GM21737 (cell line): ENCODE data around the gene ABCA13.
"Not testable (repeated sequence)": the region's sequence is repeated elsewhere in the genome, so short reads cannot be mapped to it uniquely, and the experiment has no call there.

Experiments
- ATAC-seq: cut with Tn5 transposase; IDR thresholded peaks from one replicate; pipeline ENCODE4 v1.9.1; 2021; ENCODE audit warnings: mild to moderate bottlenecking, moderate library complexity; ENCODE audit not compliant: unreplicated experiment

Gene ABCA13, protein sequence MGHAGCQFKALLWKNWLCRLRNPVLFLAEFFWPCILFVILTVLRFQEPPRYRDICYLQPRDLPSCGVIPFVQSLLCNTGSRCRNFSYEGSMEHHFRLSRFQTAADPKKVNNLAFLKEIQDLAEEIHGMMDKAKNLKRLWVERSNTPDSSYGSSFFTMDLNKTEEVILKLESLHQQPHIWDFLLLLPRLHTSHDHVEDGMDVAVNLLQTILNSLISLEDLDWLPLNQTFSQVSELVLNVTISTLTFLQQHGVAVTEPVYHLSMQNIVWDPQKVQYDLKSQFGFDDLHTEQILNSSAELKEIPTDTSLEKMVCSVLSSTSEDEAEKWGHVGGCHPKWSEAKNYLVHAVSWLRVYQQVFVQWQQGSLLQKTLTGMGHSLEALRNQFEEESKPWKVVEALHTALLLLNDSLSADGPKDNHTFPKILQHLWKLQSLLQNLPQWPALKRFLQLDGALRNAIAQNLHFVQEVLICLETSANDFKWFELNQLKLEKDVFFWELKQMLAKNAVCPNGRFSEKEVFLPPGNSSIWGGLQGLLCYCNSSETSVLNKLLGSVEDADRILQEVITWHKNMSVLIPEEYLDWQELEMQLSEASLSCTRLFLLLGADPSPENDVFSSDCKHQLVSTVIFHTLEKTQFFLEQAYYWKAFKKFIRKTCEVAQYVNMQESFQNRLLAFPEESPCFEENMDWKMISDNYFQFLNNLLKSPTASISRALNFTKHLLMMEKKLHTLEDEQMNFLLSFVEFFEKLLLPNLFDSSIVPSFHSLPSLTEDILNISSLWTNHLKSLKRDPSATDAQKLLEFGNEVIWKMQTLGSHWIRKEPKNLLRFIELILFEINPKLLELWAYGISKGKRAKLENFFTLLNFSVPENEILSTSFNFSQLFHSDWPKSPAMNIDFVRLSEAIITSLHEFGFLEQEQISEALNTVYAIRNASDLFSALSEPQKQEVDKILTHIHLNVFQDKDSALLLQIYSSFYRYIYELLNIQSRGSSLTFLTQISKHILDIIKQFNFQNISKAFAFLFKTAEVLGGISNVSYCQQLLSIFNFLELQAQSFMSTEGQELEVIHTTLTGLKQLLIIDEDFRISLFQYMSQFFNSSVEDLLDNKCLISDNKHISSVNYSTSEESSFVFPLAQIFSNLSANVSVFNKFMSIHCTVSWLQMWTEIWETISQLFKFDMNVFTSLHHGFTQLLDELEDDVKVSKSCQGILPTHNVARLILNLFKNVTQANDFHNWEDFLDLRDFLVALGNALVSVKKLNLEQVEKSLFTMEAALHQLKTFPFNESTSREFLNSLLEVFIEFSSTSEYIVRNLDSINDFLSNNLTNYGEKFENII (N-terminal part only)

DNA sequence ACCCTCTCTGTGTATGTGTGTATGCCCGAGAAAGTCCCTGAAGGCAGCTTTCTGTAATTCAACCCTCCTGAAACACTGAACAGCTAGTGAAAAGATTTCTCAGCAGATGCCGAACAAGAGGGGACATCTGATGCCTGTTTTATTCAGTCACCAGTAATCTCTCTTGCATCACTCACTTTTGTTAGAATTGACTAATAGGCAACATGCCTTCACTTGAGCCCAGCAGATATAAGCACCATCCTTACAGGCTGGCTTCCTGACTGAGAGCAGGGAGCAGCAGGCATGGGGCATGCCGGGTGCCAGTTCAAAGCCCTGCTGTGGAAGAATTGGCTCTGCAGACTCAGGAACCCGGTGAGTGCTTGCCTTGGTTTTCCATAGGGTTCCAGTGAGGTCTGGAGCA is at the start of gene ABCA13:
Gene ABCA13, plus strand, starts transcription at position 257 of the 400 bp plus-strand sequence. Its CDS starts 26 bp downstream, at position 283.
- ATAC-seq, result no peak

DNA sequence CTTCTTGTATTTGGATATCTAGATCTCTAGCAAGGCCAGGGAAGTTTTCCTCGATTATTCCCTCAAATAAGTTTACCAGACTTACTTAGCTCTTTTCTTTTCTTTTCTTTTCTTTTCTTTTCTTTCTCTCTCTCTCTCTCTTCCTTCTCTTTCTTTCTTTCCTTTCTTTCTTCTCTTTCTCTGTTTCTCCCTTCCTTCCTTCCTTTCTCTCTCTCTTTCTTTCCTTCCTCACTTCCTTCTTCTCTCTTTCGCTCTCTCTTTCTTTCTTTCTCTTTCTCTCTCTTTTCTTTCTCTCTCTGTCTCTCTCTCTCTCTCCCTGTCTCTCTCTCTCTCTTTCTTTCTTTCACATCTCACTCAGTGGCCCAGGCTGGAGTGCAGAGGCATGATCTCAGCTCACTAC is 45.2 kb upstream of the ABCA13 start:
- no peak for ATAC-seq

DNA sequence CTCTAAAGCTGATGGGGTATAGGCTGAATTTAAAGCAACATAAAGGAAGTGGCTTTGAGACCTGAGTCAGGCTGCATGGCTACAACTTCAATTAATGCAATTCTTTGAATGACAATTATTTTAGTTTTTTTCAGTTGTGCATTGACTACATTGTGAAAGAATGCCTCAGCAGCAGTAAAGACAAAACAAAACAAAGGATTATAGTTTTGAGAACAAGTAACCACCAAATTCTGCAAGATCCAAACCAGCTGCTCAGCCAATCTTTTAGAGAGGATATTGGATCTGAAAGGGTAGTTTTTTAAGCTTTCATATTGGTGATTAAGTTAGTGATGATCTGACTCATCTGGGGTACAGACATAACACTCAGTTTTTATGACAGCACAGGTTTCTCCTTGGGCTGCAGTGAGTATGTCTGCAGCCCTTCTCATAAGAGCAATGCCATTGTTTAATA is 40.6 kb upstream of the ABCA13 start:
- ATAC-seq, result peak; percentile 76

DNA sequence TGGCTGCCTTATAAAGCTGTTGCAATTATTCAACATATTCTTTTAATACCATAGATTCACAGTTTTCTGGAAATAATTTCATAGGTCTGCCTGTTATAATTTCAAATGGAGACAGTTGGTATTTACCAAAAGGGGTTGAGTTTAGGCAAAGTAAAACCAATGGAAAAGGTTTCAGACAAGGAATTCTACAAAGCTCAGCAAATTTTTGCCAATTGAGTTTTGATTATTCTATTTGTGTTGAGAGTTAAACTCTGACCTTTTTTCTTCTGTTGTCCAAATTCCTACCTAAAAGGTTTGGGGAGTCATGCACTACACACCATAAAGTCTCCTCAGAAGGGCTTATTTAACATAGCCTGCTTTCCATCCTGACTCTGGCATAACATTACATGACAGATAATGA is 38.5 kb upstream of the ABCA13 start:
- ATAC-seq, result no peak

DNA sequence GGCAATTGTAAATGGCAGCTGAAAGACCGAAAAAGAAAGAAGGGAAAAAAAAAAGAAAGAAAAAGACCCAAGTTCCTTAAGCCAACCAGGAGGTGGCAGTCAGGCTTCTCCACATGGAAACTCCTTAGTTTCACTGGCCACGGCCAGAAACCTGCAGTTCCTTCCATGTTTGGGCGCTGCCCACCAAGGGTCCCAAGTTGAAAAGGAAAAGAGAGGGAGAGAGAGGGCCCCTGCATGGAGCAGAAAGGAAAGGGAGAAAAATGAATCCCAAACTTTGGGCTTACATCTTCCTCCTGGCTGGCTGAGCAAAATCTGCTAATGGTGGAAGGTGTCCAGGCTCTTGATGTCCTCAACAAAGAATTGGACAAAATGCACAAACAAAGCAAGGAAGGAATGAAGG is 31.8 kb upstream of the ABCA13 start:
- no peak for ATAC-seq

DNA sequence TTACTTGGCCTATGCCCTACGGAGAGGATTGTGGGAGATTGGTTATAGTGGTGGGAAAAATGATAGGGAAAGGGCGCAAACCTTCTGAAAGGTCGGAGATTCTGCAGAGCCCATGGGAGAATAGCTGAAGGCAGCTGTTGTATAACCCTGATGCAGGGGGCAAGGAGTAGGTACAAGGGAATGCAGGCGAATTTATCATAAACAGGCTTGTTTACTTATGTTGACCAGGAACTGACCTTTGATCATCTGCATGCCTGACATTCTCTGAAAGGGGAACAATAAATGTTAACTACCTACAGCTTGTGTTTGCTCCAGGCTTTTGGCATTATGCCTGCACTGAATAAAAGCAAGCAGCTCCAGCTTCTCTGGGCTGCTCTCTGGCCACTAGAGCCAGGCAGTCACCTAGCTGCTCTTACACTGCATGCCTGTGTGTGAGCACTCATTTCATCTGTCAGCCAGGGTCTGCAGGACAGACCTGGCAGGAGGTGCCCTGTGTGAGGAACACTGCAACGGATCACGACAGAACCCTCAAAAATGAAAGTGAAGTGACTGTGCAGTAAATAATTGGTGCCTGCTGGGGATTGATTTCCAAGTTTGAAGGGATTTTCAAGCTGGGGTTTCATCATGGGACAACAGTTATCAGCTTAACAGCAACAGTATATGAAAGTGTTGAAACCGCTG is 31.1 kb upstream of the ABCA13 start:
- no peak for ATAC-seq

DNA sequence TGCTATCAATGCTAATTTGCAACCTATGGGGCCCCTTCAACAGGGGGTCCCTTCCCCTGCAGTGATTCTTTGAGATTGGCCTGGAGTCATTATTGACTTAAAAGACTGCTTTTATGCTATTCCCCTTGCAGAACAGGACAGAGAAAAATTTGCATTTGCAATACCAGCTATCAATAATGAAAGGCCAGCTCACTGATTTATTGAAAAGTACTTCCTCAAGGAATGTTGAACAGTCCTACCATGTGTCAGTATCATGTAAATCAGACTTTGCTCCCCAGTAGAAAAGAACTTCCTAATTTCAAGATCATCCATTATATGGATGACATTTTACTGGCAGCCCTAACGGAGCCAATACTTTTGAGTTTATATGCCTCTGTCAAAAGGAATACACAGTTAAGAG is 29.7 kb upstream of the ABCA13 start:
- no peak for ATAC-seq

DNA sequence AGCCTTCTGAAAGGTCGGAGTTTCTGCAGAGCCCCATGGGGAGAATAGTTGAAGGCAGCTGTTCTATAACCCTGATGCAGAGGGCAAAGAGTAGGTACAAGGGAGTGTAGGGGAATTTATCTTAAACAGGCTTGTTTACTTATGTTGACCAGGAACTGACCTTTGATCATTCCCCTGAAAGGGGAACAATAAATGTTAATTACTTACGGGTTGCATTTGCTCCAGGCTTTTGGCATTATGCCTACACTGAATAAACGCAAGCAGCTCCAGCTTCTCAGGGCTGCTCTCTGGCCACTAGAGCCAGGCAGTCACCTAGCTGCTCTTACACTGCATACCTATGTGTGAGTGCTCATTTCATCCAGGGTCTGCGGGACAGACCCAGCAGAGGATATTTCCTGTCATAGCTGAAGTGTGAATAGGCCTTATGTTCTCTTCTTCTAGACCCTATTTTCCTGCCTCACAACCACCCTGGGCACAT is 26.9 kb upstream of the ABCA13 start:
- ATAC-seq, result no peak

DNA sequence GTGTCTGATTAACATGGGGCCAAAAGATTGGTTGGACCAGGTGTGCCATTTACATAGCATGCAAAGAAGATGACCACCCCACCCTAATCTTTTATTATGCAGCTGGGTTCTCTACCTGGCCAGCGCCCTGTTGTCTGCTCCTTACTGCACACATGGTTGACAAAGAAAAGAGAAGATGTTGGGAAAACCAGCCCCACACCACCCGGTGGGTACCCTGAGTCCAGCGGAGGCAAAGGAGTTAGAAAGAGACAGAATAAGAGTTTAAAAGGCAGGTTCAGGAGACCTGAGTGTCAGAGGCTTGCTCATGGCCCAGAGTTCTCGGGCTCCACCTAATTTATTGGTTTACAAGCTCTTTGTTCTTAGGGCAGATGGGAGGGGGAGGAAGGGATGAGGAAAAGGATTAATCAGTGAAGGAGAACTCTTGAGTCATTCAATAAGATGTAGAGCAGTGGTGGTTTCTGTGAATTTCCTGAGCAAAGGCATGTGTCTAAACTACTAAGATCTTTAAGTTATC is 24.1 kb upstream of the ABCA13 start:
- no peak for ATAC-seq

DNA sequence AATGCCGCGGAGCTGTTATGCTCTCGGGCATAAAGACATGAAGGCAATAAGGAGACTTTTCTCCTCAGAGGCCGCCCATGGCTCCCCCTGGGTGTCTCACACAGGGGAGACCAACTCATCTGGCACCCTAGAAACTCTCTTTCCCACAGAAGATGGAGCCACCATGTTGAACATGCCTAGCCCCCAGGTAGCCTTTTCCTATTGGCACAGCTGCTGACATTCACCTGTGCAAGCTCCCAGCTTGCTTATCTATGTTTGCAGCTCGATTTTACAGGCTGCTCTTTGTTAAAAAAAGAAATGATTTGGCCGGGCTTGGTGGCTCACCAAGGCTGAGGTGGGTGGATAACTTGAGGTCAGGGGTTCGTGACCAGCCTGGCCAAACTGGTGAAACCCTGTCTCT is 23.6 kb upstream of the ABCA13 start:
- ATAC-seq, result not testable (repeated sequence)

DNA sequence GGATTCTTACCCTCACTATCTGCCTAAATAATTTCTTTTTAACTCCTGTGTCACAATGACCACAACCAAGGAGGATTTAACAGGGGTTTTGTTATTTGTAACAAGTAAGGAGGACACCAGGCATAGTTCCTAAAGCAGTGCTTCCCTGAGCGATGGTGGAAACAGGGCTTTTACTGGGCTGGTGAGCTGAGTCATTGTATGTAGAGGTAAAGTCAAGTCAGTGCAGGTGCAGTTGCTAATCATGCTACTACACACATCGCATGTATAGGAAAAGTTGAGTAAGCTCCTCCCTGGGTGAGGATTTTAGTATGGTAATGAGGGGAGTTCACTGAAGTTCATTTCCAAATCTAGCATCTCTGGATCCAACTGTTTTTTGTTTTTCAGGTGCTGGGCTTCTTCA is 22.9 kb upstream of the ABCA13 start:
- no peak for ATAC-seq

DNA sequence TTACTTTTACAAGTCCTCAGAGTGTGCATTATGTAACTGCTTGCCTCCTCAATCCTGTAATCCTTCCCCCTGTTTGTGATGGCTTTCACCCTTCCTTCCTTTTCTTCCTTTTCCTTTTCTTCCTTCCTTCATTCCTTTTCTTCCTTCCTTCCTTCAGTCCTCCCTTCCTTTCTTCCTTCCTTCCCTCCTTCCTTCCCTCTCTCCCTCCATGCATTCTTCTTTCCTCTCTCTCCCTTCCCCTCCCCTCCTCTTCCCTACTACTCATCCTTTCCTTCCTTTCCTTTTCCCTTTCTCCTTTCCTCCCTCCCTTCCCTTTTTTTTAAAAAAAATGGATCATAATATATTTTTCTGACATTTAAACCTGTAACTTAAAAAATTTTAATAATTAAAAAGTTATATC is 22.2 kb upstream of the ABCA13 start:
- no peak for ATAC-seq

DNA sequence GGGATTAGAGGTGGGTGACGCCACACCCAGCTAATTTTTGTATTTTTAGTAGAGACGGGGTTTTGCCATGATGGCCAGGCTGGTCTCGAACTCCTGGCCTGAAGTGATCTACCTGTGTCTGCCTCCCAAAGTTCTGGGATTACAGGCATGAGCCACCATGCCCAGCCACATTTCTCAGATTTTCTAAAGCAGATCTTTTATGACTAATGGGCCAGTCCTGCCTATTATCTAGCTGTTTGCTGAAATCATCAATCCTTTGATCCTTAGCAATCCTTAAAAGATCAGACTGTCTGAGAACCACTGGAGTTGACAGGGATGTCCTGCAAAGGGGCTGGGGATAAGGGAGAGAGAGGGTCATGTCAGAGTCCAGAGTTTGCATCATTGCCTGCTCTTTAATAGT is 21.2 kb upstream of the ABCA13 start:
- no peak for ATAC-seq

DNA sequence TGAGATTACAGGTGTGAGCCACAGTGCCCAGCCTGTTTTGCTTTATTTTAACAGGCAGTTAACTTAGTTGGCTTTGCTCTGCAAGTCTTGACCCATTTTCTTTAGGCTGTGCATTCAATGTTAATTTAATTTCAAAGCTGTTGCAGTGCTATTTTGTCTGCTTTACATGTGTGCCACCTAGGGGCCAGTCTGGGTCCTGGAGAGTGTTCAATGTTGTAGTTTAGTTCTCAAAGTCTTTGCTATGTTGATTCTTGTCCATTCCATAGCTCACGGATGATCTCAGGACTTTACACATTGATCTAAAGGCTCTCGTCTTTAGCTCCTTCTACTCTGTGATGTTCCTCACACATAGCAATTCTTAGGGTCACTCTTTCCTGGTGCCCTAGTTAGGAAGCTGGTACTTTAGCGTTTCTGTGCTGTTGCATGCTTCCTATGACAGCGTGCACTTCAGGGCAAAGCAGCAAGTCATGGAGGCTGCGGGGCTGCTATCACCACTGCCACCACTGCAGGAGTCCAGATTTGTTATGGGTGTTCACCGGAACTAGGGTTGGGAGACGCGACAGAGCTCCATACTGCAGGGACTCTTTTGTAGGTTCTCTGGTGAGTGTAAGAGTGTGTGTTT is 16.4 kb upstream of the ABCA13 start:
- ATAC-seq, result peak; percentile 74

DNA sequence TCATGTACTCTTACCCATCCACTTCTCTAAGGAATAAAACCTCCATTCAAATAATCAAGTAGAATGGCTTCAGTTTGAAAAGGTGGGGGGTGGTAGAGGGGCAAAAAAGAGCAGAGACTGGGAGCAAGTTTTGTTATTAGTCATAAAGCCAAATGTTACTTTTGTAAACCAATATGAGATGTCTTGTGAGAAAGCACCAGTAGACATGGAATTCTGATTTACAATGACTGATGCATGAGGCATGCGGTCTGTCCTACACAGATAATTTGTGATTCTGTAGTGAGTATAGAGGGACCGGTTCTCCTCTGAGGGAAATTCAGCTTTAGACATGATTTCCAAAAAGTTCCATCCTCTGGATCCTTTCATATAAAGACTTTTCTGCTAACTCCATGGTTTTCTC is 12.9 kb upstream of the ABCA13 start:
- ATAC-seq, result no peak

DNA sequence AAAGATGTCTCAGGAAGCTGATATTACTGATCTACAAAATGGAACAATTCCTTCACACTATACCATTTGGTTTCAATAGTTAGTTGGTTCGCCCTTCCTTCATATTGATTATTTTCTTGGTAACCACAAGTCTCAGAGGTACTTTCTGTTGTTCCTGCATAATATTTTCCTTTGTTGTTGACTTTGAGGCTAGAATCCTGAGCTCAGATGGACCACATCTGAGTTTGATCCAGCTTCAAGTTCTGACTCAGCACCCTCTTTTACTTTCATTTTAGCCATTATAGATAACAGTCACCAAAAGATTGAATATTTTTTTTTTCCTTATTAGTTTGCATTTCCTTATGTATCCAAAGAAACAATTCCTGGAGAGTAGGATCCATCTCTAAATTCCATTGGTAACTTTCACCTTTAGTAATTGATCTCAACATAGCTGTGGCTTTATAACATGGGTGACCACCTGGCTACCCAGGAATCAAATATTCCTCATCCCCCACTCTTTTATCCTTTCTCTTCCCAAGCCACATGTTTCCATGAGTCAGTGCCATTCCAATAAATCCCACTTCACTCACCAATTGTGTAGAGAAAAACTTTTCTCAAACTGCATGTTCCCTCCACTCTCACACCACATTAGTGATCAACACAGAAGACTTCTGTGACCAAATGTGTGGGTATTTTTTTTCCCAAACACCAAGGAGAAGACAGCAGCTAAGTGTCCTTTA is 9.7 kb upstream of the ABCA13 start:
- no peak for ATAC-seq

DNA sequence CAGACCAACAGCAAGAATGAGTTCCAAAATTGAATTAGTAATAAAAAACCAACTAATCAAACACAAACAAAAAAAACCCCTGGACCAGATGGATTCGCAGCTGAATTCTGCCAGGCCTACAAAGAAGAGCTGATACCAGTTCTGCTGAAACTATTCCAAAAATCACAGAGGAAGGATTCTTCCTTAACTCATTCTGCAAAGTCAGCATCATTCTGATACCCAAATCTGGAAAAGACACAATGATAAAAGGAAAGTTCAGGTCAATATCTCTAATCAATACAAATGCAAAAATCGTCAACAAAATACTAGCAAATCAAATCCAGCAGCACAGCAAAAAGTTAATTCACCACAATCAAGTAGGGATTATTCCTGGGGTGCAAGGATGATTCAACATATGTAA is 6.1 kb upstream of the ABCA13 start:
- ATAC-seq, result no peak

DNA sequence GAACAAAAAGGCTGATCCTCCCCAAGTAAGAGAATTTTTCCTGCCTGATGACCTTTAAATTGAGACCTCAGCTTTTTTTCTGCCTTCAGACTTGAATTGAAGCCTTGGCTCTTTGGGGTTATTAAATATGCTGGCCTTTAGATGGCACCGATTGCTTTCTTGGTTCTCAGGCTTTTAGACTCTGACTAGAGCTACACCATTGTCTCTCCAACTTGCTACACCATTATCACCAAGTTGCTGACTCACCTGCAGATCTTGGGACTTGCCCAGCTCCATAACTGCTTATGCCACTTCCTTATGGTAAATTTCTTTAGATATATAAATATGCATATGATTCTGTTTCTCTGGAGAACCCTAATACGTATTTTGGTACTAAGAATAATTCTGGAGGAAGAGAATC is 3.1 kb upstream of the ABCA13 start:
- ATAC-seq, result no peak

DNA sequence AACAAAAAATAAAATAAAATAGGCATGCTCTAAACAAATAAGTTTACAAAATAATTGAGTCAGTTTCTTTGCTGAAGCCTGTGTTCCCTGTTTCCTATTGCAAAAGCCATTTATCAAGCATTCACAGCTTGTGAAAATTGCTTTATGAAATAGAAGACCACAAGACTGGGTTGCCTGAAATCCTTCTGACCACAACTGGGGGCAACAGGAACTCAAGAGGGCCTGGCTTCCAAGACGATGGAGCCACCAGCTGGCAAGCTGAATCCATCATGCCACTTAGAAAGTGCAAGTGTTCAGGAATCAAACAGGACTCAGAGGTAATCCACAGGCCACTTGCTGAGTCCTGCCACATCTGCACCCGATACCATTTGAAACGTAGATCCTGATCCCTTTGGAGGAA is 752 bp upstream of the ABCA13 start:
- ATAC-seq, result no peak
